H9 (cell line): Measurements from ENCODE around the gene ZNF76. TPM values are rescaled to one million over a fixed set of nuclear protein-coding genes. Genes with fewer than 3 reads are reported as not detected.

Experiments used
- DNase-seq: peaks from one replicate; pipeline ENCODE4 v3.0.0-alpha.2; 2017
- H2AFZ ChIP-seq: one replicate; pipeline ENCODE4 v1.6.1; 2013; ENCODE audit warnings: mild to moderate bottlenecking, low read length, control low read depth, moderate library complexity
- H2AK5ac ChIP-seq: 2 replicates; pipeline ENCODE4 v1.6.1; 2013; ENCODE audit warnings: low read length, control low read depth, mixed read lengths; ENCODE audit not compliant: insufficient read length
- H2BK120ac ChIP-seq: one replicate; pipeline ENCODE4 v1.6.1; 2013; ENCODE audit warnings: low read depth, mild to moderate bottlenecking, low read length, control low read depth, inconsistent platforms; ENCODE audit not compliant: poor library complexity, severe bottlenecking
- H2BK12ac ChIP-seq: 2 replicates; pipeline ENCODE4 v1.6.1; 2013; ENCODE audit warnings: low read length, control low read depth, mixed read lengths, low read depth; ENCODE audit not compliant: insufficient read length
- H2BK15ac ChIP-seq: 2 replicates; pipeline ENCODE4 v1.6.1; 2013; ENCODE audit warnings: low read depth, low read length, control low read depth
- H2BK20ac ChIP-seq: one replicate; pipeline ENCODE4 v1.6.1; 2013; ENCODE audit warnings: low read depth, mild to moderate bottlenecking, low read length, control low read depth, inconsistent platforms; ENCODE audit not compliant: poor library complexity, severe bottlenecking
- H2BK5ac ChIP-seq: 2 replicates; pipeline ENCODE4 v1.6.1; 2013; ENCODE audit warnings: low read length, control low read depth, mixed read lengths; ENCODE audit not compliant: insufficient read length
- H3K14ac ChIP-seq: 2 replicates; pipeline ENCODE4 v1.6.1; 2013; ENCODE audit warnings: low read length, control low read depth; ENCODE audit not compliant: insufficient read depth
- H3K18ac ChIP-seq: 2 replicates; pipeline ENCODE4 v1.6.1; 2013; ENCODE audit warnings: low read depth, mild to moderate bottlenecking, mixed read lengths, low read length, control low read depth; ENCODE audit not compliant: insufficient read length
- H3K23ac ChIP-seq: 2 replicates; pipeline ENCODE4 v1.6.1; 2013; ENCODE audit warnings: low read length, control low read depth, mixed read lengths, low read depth; ENCODE audit not compliant: insufficient read length
- H3K23me2 ChIP-seq: 2 replicates; pipeline ENCODE4 v1.6.1; 2013; ENCODE audit warnings: low read depth, mild to moderate bottlenecking, mixed read lengths, low read length, control low read depth; ENCODE audit not compliant: insufficient read length, poor library complexity, severe bottlenecking
- H3K27ac ChIP-seq: 2 replicates; pipeline ENCODE4 v1.5.1; 2013; ENCODE audit warnings: low read length, control low read depth, mixed read lengths, low read depth; ENCODE audit not compliant: insufficient read length
- H3K27me3 ChIP-seq: 2 replicates; pipeline ENCODE4 v1.6.1; 2013; ENCODE audit warnings: low read length, control low read depth, inconsistent platforms; ENCODE audit not compliant: insufficient read depth
- H3K4ac ChIP-seq: 2 replicates; pipeline ENCODE4 v1.6.1; 2013; ENCODE audit warnings: low read depth, mild to moderate bottlenecking, control low read depth, inconsistent platforms, low read length, moderate library complexity
- H3K4me1 ChIP-seq: 2 replicates; pipeline ENCODE4 v1.6.1; 2013; ENCODE audit warnings: low read length, control low read depth, inconsistent platforms; ENCODE audit not compliant: insufficient read depth
- H3K4me2 ChIP-seq: 2 replicates; pipeline ENCODE4 v1.6.1; 2013; ENCODE audit warnings: low read length, control low read depth, mixed read lengths; ENCODE audit not compliant: insufficient read length, insufficient read depth
- H3K56ac ChIP-seq: 2 replicates; pipeline ENCODE4 v1.6.1; 2013; ENCODE audit warnings: low read depth, mild to moderate bottlenecking, mixed read lengths, low read length, control low read depth; ENCODE audit not compliant: insufficient read length
- H3K79me1 ChIP-seq: 2 replicates; pipeline ENCODE4 v1.6.1; 2013; ENCODE audit warnings: low read depth, mild to moderate bottlenecking, moderate library complexity, low read length, control low read depth, inconsistent platforms; ENCODE audit not compliant: insufficient read depth, poor library complexity, severe bottlenecking
- H3K79me2 ChIP-seq: 2 replicates; pipeline ENCODE4 v1.6.1; 2013; ENCODE audit warnings: low read length, control low read depth, inconsistent platforms; ENCODE audit not compliant: insufficient read depth
- H3K9ac ChIP-seq: 2 replicates; pipeline ENCODE4 v1.6.1; 2013; ENCODE audit warnings: low read length, control low read depth, mixed read lengths; ENCODE audit not compliant: insufficient read length; ENCODE audit errors: extremely low read depth
- H3K9me3 ChIP-seq: one replicate; pipeline ENCODE4 v1.6.1; 2013; ENCODE audit warnings: low read depth, low read length, inconsistent platforms; ENCODE audit not compliant: control insufficient read depth
- H3T11ph ChIP-seq: one replicate; pipeline ENCODE4 v1.6.1; 2013; ENCODE audit warnings: mild to moderate bottlenecking, low read length, control low read depth, inconsistent platforms
- H4K20me1 ChIP-seq: one replicate; pipeline ENCODE4 v1.6.1; 2013; ENCODE audit not compliant: control insufficient read depth, insufficient read length, insufficient read depth
- H4K5ac ChIP-seq: 2 replicates; pipeline ENCODE4 v1.6.1; 2013; ENCODE audit warnings: low read depth, mild to moderate bottlenecking, mixed read lengths, low read length, control low read depth; ENCODE audit not compliant: insufficient read length
- H4K8ac ChIP-seq: replicated peaks from 2 replicates; pipeline ENCODE4 v1.6.1; 2013; ENCODE audit warnings: low read length, control low read depth, mixed read lengths, low read depth; ENCODE audit not compliant: insufficient read length
- H4K91ac ChIP-seq: 2 replicates; pipeline ENCODE4 v1.6.1; 2013; ENCODE audit warnings: low read depth, mild to moderate bottlenecking, moderate library complexity, mixed read lengths, low read length, control low read depth; ENCODE audit not compliant: insufficient read length
- H3K27ac Mint-ChIP-seq, 3 experiments: 2 replicates in 2 of 3; 3 replicates in 1 of 3; pipeline ENCODE4 v1.8.0; 2020 to 2021; ENCODE audit warnings: mixed read lengths in 3 of 3, mild to moderate bottlenecking in 1 of 3, moderate library complexity in 1 of 3
- H3K27me3 Mint-ChIP-seq: 2 replicates; pipeline ENCODE4 v1.8.0; 2021; ENCODE audit warnings: low read depth, mild to moderate bottlenecking, moderate library complexity, mixed read lengths
- H3K36me3 Mint-ChIP-seq, 3 experiments: 2 replicates in 2 of 3; 3 replicates in 1 of 3; pipeline ENCODE4 v1.8.0; 2020 to 2021; ENCODE audit warnings: low read depth in 3 of 3, mixed read lengths in 3 of 3; ENCODE audit not compliant: insufficient read depth in 1 of 3
- H3K4me1 Mint-ChIP-seq, 2 experiments: 2 replicates each; pipeline ENCODE4 v1.8.0; 2020; ENCODE audit warnings: mixed read lengths in 2 of 2
- H3K4me3 Mint-ChIP-seq, 2 experiments: 2 replicates in 1 of 2; 3 replicates in 1 of 2; pipeline ENCODE4 v1.8.0; 2020 to 2021; ENCODE audit warnings: mild to moderate bottlenecking in 2 of 2, mixed read lengths in 2 of 2, moderate library complexity in 1 of 2
- H3K9me3 Mint-ChIP-seq, 2 experiments: 2 replicates in 1 of 2; 3 replicates in 1 of 2; pipeline ENCODE4 v1.8.0; 2020; ENCODE audit warnings: mild to moderate bottlenecking in 2 of 2, mixed read lengths in 2 of 2, moderate library complexity in 1 of 2
- CTCF ChIP-seq: fragments of 200-600 bp; sonication (generic); conservative IDR thresholded peaks from 3 replicates; pipeline ENCODE4 v1.8.0; 2021; ENCODE audit warnings: antibody characterized with exemption, mild to moderate bottlenecking
- WGBS: extraction: QIAGEN DNeasy Blood & Tissue Kit; methylation state at CpG from one replicate; pipeline ENCODE4 v1.1.7; 2013; ENCODE audit warnings: missing lambda C conversion rate, low lambda C conversion rate, mixed read lengths; ENCODE audit not compliant: insufficient read length; ENCODE audit errors: extremely low coverage; 5-methylcytosine and 5-hydroxymethylcytosine counted together
- total RNA-seq: library from RNA; stranded (reverse); gene quantifications from 2 replicates; pipeline ENCODE4 v1.2.1, GENCODE V29; 2021

Gene ZNF76
- total RNA-seq, 1 experiment from 2014 or later, result 21.1 TPM

- whole genome bisulfite sequencing, result no CpG with 5 or more reads among the region's 7 CpGs
- H3K23ac ChIP-seq, result no peak overlapping the region
- H3K79me1 ChIP-seq, result no peaks in the 10 kb centered on the region
- peaks cover 7 to 9% of the 10 kb centered on the region in 2 experiments; a peak in 4 of 5 replicates for H3K9me3 Mint-ChIP-seq
- H3K27ac ChIP-seq, result no peak overlapping the region
- no peak overlapping the region for H3K4ac ChIP-seq
- no peak overlapping the region for H3T11ph ChIP-seq
- no peaks in the 10 kb centered on the region; the same call in 1 of the 2 replicates for H3K27me3 ChIP-seq
- no peak overlapping the region for H4K5ac ChIP-seq
- no peak overlapping the region for H3K9ac ChIP-seq
- no peak overlapping the region for H2AFZ ChIP-seq
- no peak overlapping the region for H3K14ac ChIP-seq
- H3K18ac ChIP-seq, result no peak overlapping the region
- H3K4me1 Mint-ChIP-seq, result peaks cover 9% of the 10 kb centered on the region in 2 experiments
- no peak for TF ChIP-seq CTCF
- no peaks in the 10 kb centered on the region for H3K79me2 ChIP-seq
- H3K27ac Mint-ChIP-seq, result no peak overlapping the region
- no peak overlapping the region for H4K91ac ChIP-seq
- H3K27me3 Mint-ChIP-seq, result peaks cover 69% of the 10 kb centered on the region
- peaks cover 15 to 23% (median 18%) of the 10 kb centered on the region in 3 experiments for H3K36me3 Mint-ChIP-seq
- H3K4me3 Mint-ChIP-seq, result no peak overlapping the region
- no peak overlapping the region for H2BK120ac ChIP-seq
- H4K8ac ChIP-seq, result no peak overlapping the region
- peaks cover 3% of the 10 kb centered on the region for H4K20me1 ChIP-seq
- no peaks in the 10 kb centered on the region for H3K4me1 ChIP-seq
- no peak overlapping the region for H3K56ac ChIP-seq
- H2BK12ac ChIP-seq, result no peak overlapping the region
- H3K9me3 ChIP-seq, result no peaks in the 10 kb centered on the region
- H2AK5ac ChIP-seq, result no peak overlapping the region
- H2BK15ac ChIP-seq, result no peak overlapping the region
- no peak overlapping the region for H2BK20ac ChIP-seq
- no peak overlapping the region for H2BK5ac ChIP-seq
- H3K23me2 ChIP-seq, result no peaks in the 10 kb centered on the region
- no peak overlapping the region for H3K4me2 ChIP-seq
- DNase-seq, result no peak
Observed at GRCh38 chr6:35231563-35231962, 28.0 kb upstream of the ZNF76 start.
